Esophagus squamous epithelium (tissue), 5 donors: ENCODE results near the gene COA6. TPM values are rescaled to one million over a fixed set of nuclear protein-coding genes. Genes with fewer than 3 reads are reported as not detected.

Experiments
- DNase-seq: peaks from one replicate; lab custom pipeline; 2025; lab: John Stamatoyannopoulos, UW
- H3K27ac ChIP-seq, 4 donors: fragments of 200-600 bp; sonication (generic); one replicate each; pipeline ENCODE4 v1.5.1; 2016 to 2019; ENCODE audit warnings: mild to moderate bottlenecking in 1 of 4
- H3K27me3 ChIP-seq, 4 donors: fragments of 200-600 bp; sonication (generic); 1 replicate in 3 of 4; 2 replicates in 1 of 4; pipeline versions ENCODE4 v1.5.1 to v1.6.0; 2017 to 2021; ENCODE audit warnings: antibody characterized with exemption in 1 of 4
- H3K36me3 ChIP-seq, 3 donors: fragments of 200-600 bp; sonication (generic); one replicate each; pipeline ENCODE4 v1.5.1; 2016 to 2019
- H3K4me1 ChIP-seq, 3 donors: fragments of 200-600 bp; sonication (generic); one replicate each; pipeline ENCODE4 v1.5.1; 2017 to 2019
- H3K4me3 ChIP-seq, 4 donors: fragments of 200-600 bp; sonication (generic); 1 replicate in 3 of 4; 2 replicates in 1 of 4; pipeline ENCODE4 v1.5.1; 2016 to 2019; ENCODE audit warnings: mild to moderate bottlenecking in 2 of 4, moderate library complexity in 1 of 4
- H3K9me3 ChIP-seq, 3 donors: fragments of 200-600 bp; sonication (generic); one replicate each; pipeline ENCODE4 v1.5.1; 2016 to 2019
- CTCF ChIP-seq, 6 experiments: fragments of 450-650 bp in 4 of 6; fragments of 200-600 bp in 2 of 6; sonication (generic) in 2 of 6; IDR thresholded peaks; one replicate each; pipeline ENCODE4 v1.5.1; 2016 to 2019; ENCODE audit warnings: antibody characterized with exemption in 6 of 6, mild to moderate bottlenecking in 4 of 6, moderate library complexity in 4 of 6
- POLR2A ChIP-seq, 4 donors: fragments of 450-650 bp; IDR thresholded peaks; one replicate each; pipeline ENCODE4 v1.6.1; 2017; ENCODE audit warnings: antibody characterized with exemption in 4 of 4, mild to moderate bottlenecking in 4 of 4, moderate library complexity in 3 of 4
- WGBS, 2 donors: methylation state at CpG; one replicate each; pipeline ENCODE4 v1.1.5; 2018; 5-methylcytosine and 5-hydroxymethylcytosine counted together
- intact Hi-C: fragments of 100-400 bp; cut with DNase I; formaldehyde crosslinking; loops from one replicate; pipeline ENCODE4 v1.15.0; 2022
- total RNA-seq, 4 donors: library from RNA; depleted of rRNA; stranded (reverse); fragments of >200 nt; gene quantifications; one replicate each; pipeline ENCODE4 v1.1.0, GENCODE V29; 2016
- donor health status: DM: yes; HTN: yes; CAD: no.

Gene COA6
- total RNA-seq, 4 donors from 2014 or later = 17.1 to 33.5 (median 24.6) TPM

GRCh38 chr1:234337233-234337632 lies 36.0 kb upstream of the COA6 start:
- H3K27ac ChIP-seq = no peak overlapping the region

DNA sequence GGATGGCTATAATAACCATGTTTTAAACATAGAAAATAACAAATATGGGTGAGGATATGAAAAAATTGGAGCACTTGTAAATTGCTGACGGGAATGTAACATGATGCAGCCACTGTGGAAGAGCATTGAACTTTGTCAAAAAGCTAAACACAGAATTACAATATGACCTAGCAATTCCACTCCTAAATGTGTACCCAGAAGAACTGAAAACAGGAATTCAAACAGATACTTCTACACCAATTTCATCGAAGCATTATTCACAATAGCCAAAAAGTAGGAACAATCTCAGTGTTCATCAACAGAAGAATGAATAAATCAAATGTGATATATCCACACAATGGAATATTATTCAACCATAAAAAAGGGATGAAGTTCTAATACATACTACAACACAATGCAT lies 32.7 kb upstream of the COA6 start:
- intact Hi-C loops = no loop called here

More at GRCh38 chr1:234337233-234337632, 36.0 kb upstream of the COA6 start:
- H3K4me3 ChIP-seq = no peak overlapping the region
- TF ChIP-seq POLR2A (IDR thresholded peaks at IDR 0.05) (no peak), CTCF (IDR thresholded peaks at IDR 0.05) (no peak)
- intact Hi-C loops = no loop called here
- DNase-seq = no peak
- H3K4me1 ChIP-seq = no peaks in the 10 kb centered on the region
- 88 to 95% methylated on average over 1 of the region's 1 CpG for WGBS, 2 donors
- peaks cover 0 to 37% (median 11%) of the 10 kb centered on the region in 3 donors for H3K9me3 ChIP-seq
- peaks cover 0 to 4% (median 0%) of the 10 kb centered on the region in 4 donors for H3K27me3 ChIP-seq
- no peaks in the 10 kb centered on the region for H3K36me3 ChIP-seq

GRCh38 chr1:234342774-234343173 lies 30.5 kb upstream of the COA6 start:
- intact Hi-C loops = no loop called here
- no peak for DNase-seq
- WGBS, 2 donors = 54 to 57% methylated on average over 5 of the region's 5 CpGs

More for the DNA sequence above, 32.7 kb upstream of the COA6 start:
- Histone ChIP-seq H3K4me1 (no peaks in the 10 kb centered on the region), H3K4me3 (no peak overlapping the region), H3K36me3 (no peaks in the 10 kb centered on the region), H3K27ac (no peak overlapping the region), H3K9me3 (peaks cover 0 to 37% (median 11%) of the 10 kb centered on the region in 3 donors), H3K27me3 (no peaks in the 10 kb centered on the region)
- TF ChIP-seq POLR2A (IDR thresholded peaks at IDR 0.05) (no peak), CTCF (IDR thresholded peaks at IDR 0.05) (no peak)
- DNase-seq = no peak
- WGBS, 2 donors = 92 to 98% methylated on average over 2 of the region's 2 CpGs

GRCh38 chr1:234345237-234345636 lies 28.0 kb upstream of the COA6 start:
- intact Hi-C loops = no loop called here
- Histone ChIP-seq H3K27ac (no peak overlapping the region), H3K4me1 (no peaks in the 10 kb centered on the region), H3K36me3 (no peaks in the 10 kb centered on the region), H3K27me3 (peaks cover 0 to 14% (median 0%) of the 10 kb centered on the region in 4 donors), H3K9me3 (peaks cover 0 to 4% (median 0%) of the 10 kb centered on the region in 3 donors), H3K4me3 (no peak overlapping the region)
- DNase-seq = no peak
- no peak for TF ChIP-seq POLR2A (IDR thresholded peaks at IDR 0.05)
- no peak for TF ChIP-seq CTCF (IDR thresholded peaks at IDR 0.05)
- 67 to 100% methylated on average over 1 of the region's 1 CpG for WGBS, 2 donors

More at GRCh38 chr1:234342774-234343173, 30.5 kb upstream of the COA6 start:
- no peak overlapping the region for H3K27ac ChIP-seq
- no peak overlapping the region for H3K4me3 ChIP-seq
- TF ChIP-seq POLR2A (IDR thresholded peaks at IDR 0.05) (no peak), CTCF (IDR thresholded peaks at IDR 0.05) (no peak)
- no peaks in the 10 kb centered on the region for H3K4me1 ChIP-seq
- peaks cover 0 to 19% (median 11%) of the 10 kb centered on the region in 3 donors for H3K9me3 ChIP-seq
- no peaks in the 10 kb centered on the region for H3K27me3 ChIP-seq
- H3K36me3 ChIP-seq = no peaks in the 10 kb centered on the region

GRCh38 chr1:234348964-234349363 lies 24.3 kb upstream of the COA6 start:
- intact Hi-C loops = no loop called here
- Histone ChIP-seq H3K36me3 (no peaks in the 10 kb centered on the region), H3K4me3 (no peak overlapping the region), H3K27me3 (peaks cover 0 to 23% (median 0%) of the 10 kb centered on the region in 4 donors), H3K4me1 (no peaks in the 10 kb centered on the region), H3K27ac (no peak overlapping the region), H3K9me3 (no peaks in the 10 kb centered on the region)
- 33 to 54% methylated on average over 4 of the region's 4 CpGs for WGBS, 2 donors
- TF ChIP-seq CTCF (IDR thresholded peaks at IDR 0.05) = no peak
- TF ChIP-seq POLR2A (IDR thresholded peaks at IDR 0.05) = no peak
- no peak for DNase-seq
